Nephron progenitor cell (in vitro differentiated cells): ENCODE data around the gene EMC8.

Source experiments
- DNase-seq: peaks from one replicate; pipeline ENCODE4 v3.0.0; 2021
- H3K27ac Mint-ChIP-seq: 2 replicates; pipeline ENCODE4 v1.8.0; 2021; ENCODE audit warnings: mild to moderate bottlenecking, moderate library complexity, mixed read lengths
- H3K27me3 Mint-ChIP-seq: 2 replicates; pipeline ENCODE4 v1.8.0; 2021; ENCODE audit warnings: mild to moderate bottlenecking, low read depth, mixed read lengths; ENCODE audit not compliant: poor library complexity
- H3K36me3 Mint-ChIP-seq: 2 replicates; pipeline ENCODE4 v1.8.0; 2021; ENCODE audit warnings: low read depth, mixed read lengths
- H3K4me1 Mint-ChIP-seq: 2 replicates; pipeline ENCODE4 v1.8.0; 2021; ENCODE audit warnings: mixed read lengths
- H3K4me3 Mint-ChIP-seq: 2 replicates; pipeline ENCODE4 v1.8.0; 2021; ENCODE audit warnings: mild to moderate bottlenecking, moderate library complexity, mixed read lengths
- H3K9me3 Mint-ChIP-seq: 2 replicates; pipeline ENCODE4 v1.8.0; 2021; ENCODE audit warnings: mild to moderate bottlenecking, moderate library complexity, mixed read lengths
- CTCF ChIP-seq: fragments of 200-600 bp; sonication (generic); IDR thresholded peaks from 2 replicates; pipeline ENCODE4 v1.5.0; 2021; ENCODE audit warnings: antibody characterized with exemption

Gene EMC8

DNA sequence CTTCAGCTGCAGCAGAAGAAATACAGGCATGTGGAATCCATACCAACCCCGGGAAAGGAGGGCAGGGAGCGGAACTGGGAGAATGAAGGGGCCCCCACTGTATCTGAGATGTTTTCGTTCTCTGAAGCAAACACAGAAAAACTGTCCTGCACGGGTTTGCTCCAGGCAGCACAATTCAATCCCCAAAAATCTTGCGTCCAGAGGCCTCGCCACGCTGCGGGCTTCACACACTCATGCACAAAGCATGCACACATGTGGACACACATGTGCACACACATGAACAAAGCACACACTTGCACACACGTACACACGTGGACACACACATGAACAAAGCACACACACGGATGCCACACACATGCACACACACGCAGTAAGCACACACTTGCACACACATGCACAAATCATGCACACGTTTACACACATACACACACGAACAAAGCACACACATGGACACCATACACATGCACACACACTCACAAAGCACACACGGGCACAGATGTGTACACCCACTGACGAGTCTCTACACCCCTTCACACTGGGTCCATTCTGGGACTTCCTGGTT lies 27.4 kb upstream of the EMC8 start:
- peaks cover 30% of the 10 kb centered on the region for H3K27me3 Mint-ChIP-seq
- no peaks in the 10 kb centered on the region for H3K36me3 Mint-ChIP-seq
- no peak for DNase-seq
- peaks cover 4% of the 10 kb centered on the region for H3K4me1 Mint-ChIP-seq
- H3K9me3 Mint-ChIP-seq = peaks cover 3% of the 10 kb centered on the region
- no peak for TF ChIP-seq CTCF
- H3K4me3 Mint-ChIP-seq = no peak overlapping the region
- no peak overlapping the region for H3K27ac Mint-ChIP-seq

DNA sequence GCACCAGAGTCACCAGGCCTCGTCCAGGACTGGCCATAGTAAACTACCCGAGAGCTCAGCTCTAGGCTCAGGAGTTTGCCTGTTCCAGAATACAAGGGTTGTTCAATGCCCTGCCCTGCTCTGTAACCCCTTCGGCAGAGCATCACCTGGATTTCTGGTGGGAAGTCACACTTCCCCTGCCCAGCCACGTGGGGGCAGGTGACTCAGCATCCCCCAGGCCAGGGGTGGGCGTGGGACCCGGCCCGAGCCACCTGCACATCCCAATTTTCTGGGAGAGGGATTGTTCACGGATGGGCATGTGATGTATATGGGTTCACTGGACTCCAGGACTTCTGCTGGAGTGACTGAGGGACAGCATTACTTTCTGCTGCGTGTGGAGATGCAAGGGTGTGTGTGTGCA lies 26.0 kb upstream of the EMC8 start:
- Mint-ChIP-seq H3K9me3 (no peaks in the 10 kb centered on the region), H3K36me3 (no peaks in the 10 kb centered on the region), H3K4me3 (no peak overlapping the region), H3K27ac (no peak overlapping the region), H3K27me3 (peaks cover 30% of the 10 kb centered on the region), H3K4me1 (peaks cover 7% of the 10 kb centered on the region)
- DNase-seq = no peak
- TF ChIP-seq CTCF = no peak

- Mint-ChIP-seq H3K27ac (no peak overlapping the region), H3K4me1 (peaks cover 7% of the 10 kb centered on the region), H3K9me3 (no peaks in the 10 kb centered on the region), H3K27me3 (peaks cover 39% of the 10 kb centered on the region), H3K36me3 (no peaks in the 10 kb centered on the region), H3K4me3 (no peak overlapping the region)
- no peak for TF ChIP-seq CTCF
- DNase-seq = no peak
These were observed 25.1 kb upstream of the EMC8 start for GRCh38 chr16:85824161-85825135.

- Mint-ChIP-seq H3K4me1 (peaks cover 7% of the 10 kb centered on the region), H3K27ac (no peak overlapping the region), H3K27me3 (peaks cover 45% of the 10 kb centered on the region), H3K4me3 (no peak overlapping the region), H3K36me3 (no peaks in the 10 kb centered on the region), H3K9me3 (no peaks in the 10 kb centered on the region)
- DNase-seq = no peak
- TF ChIP-seq CTCF = no peak
These were observed 24.1 kb upstream of the EMC8 start for GRCh38 chr16:85823328-85823920.

DNA sequence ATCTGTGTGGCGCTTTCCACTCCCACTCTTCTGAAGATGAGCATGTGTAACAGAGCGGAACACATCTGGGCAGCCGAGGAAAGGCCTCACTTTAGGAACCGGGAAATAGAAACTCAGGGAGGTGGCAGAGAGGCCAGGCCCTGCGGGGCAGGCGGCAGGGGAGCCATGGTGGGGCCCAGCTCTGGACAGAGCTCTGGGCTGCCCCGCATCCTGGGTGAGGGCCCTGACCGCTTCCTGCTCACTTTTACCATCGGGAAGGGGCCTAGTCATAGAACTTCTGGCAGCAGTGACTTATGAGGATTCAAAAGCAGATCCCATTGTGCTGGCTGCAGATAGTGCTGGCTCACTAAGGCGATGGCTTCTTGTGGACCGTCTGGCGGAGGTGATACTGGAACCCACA lies 22.8 kb upstream of the EMC8 start:
- Mint-ChIP-seq H3K27ac (no peak overlapping the region), H3K4me1 (peaks cover 7% of the 10 kb centered on the region), H3K36me3 (no peaks in the 10 kb centered on the region), H3K4me3 (no peak overlapping the region), H3K27me3 (peaks cover 53% of the 10 kb centered on the region), H3K9me3 (no peaks in the 10 kb centered on the region)
- no peak for TF ChIP-seq CTCF
- no peak for DNase-seq
